ENCODE measurements around the gene MPPED1. TPM values are rescaled to one million over a fixed set of nuclear protein-coding genes. Genes with fewer than 3 reads are reported as not detected.

MPPED1 gene
- polyA plus RNA-seq, 1 experiment = not detected

- POLR2A ChIA-PET = no interaction called here
- CTCF ChIA-PET = no interaction called here
These were observed 10.2 kb upstream of the MPPED1 start for GRCh38 chr22:43401661-43402060.

GRCh38 chr22:43402128-43402527 lies 9.7 kb upstream of the MPPED1 start:
- POLR2A ChIA-PET = no interaction called here
- no peaks in the 10 kb centered on the region for H3K27me3 ChIP-seq (ENCODE audit: control insufficient read depth, insufficient read depth, low read length)
- no peak overlapping the region for H3K4me3 ChIP-seq (ENCODE audit: low read depth, low read length)
- DNase-seq (ENCODE audit: low read depth, low spot score) = no peak
- no peak for TF ChIP-seq CTCF (IDR thresholded peaks at IDR 0.05; ENCODE audit: low read depth, low read length)
- CTCF ChIA-PET = no interaction called here
- H3K9me3 ChIP-seq (ENCODE audit: control insufficient read depth, insufficient read depth, low read length) = peaks cover 5% of the 10 kb centered on the region; the same call in 1 of the 2 replicates
- no peak overlapping the region for H3K27ac ChIP-seq (ENCODE audit: low read depth, low read length)

More at GRCh38 chr22:43401661-43402060, 10.2 kb upstream of the MPPED1 start:
- Histone ChIP-seq H3K4me3 (ENCODE audit: low read depth, low read length) (no peak overlapping the region), H3K9me3 (ENCODE audit: control insufficient read depth, insufficient read depth, low read length) (peaks cover 5% of the 10 kb centered on the region; the same call in 1 of the 2 replicates), H3K27ac (ENCODE audit: low read depth, low read length) (no peak overlapping the region), H3K27me3 (ENCODE audit: control insufficient read depth, insufficient read depth, low read length) (no peaks in the 10 kb centered on the region)
- TF ChIP-seq CTCF (IDR thresholded peaks at IDR 0.05; ENCODE audit: low read depth, low read length) = no peak
- DNase-seq (ENCODE audit: low read depth, low spot score) = no peak

GRCh38 chr22:43404673-43405385 lies 7.0 kb upstream of the MPPED1 start:
- TF ChIP-seq CTCF (IDR thresholded peaks at IDR 0.05; ENCODE audit: low read depth, low read length) = no peak
- H3K9me3 ChIP-seq (ENCODE audit: control insufficient read depth, insufficient read depth, low read length) = no peaks in the 10 kb centered on the region; the same call in 1 of the 2 replicates
- DNase-seq (ENCODE audit: low read depth, low spot score) = no peak
- no peak overlapping the region for H3K4me3 ChIP-seq (ENCODE audit: low read depth, low read length)
- no peak overlapping the region for H3K27ac ChIP-seq (ENCODE audit: low read depth, low read length)
- ChIA-PET CTCF (no interaction called here), POLR2A (no interaction called here)
- no peaks in the 10 kb centered on the region for H3K27me3 ChIP-seq (ENCODE audit: control insufficient read depth, insufficient read depth, low read length)

- POLR2A ChIA-PET = no interaction called here
- CTCF ChIA-PET = no interaction called here
- no peak for TF ChIP-seq CTCF (IDR thresholded peaks at IDR 0.05; ENCODE audit: low read depth, low read length)
- no peak overlapping the region for H3K4me3 ChIP-seq (ENCODE audit: low read depth, low read length)
- H3K9me3 ChIP-seq (ENCODE audit: control insufficient read depth, insufficient read depth, low read length) = no peaks in the 10 kb centered on the region
- DNase-seq (ENCODE audit: low read depth, low spot score) = no peak
- H3K27me3 ChIP-seq (ENCODE audit: control insufficient read depth, insufficient read depth, low read length) = peaks cover 13% of the 10 kb centered on the region
- no peak overlapping the region for H3K27ac ChIP-seq (ENCODE audit: low read depth, low read length)
These were observed 5.5 kb upstream of the MPPED1 start for GRCh38 chr22:43406186-43406790.

- Histone ChIP-seq H3K9me3 (ENCODE audit: control insufficient read depth, insufficient read depth, low read length) (no peaks in the 10 kb centered on the region), H3K27me3 (ENCODE audit: control insufficient read depth, insufficient read depth, low read length) (peaks cover 17% of the 10 kb centered on the region), H3K4me3 (ENCODE audit: low read depth, low read length) (no peak overlapping the region), H3K27ac (ENCODE audit: low read depth, low read length) (no peak overlapping the region)
- no peak for DNase-seq (ENCODE audit: low read depth, low spot score)
- POLR2A ChIA-PET = no interaction called here
- TF ChIP-seq CTCF (IDR thresholded peaks at IDR 0.05; ENCODE audit: low read depth, low read length) = no peak
- CTCF ChIA-PET = no interaction called here
These were observed 4.2 kb upstream of the MPPED1 start for GRCh38 chr22:43407591-43407990.

Data from AG04450 (cell line).